A673 (cell line): ENCODE measurements around the gene KRTAP10-11. TPM values are rescaled to one million over a fixed set of nuclear protein-coding genes. Genes with fewer than 3 reads are reported as not detected.

Experiments used
- BruUV-seq: library from RNA; stranded (reverse); fragments of 400-500 nt; replicated peaks from 2 replicates; lab custom pipeline; 2021; lab: Mats Ljungman, UMichigan
- CTCF ChIA-PET: fragments of 300-600 bp; sonication (Branson Sonifier 250); formaldehyde crosslinking; loops from one replicate; lab custom pipeline; 2022; ENCODE audit warnings: antibody characterized with exemption; lab: Charles Lee
- POLR2A ChIA-PET: fragments of 300-600 bp; sonication (Branson Sonifier 250); formaldehyde crosslinking; loops from one replicate; lab custom pipeline; 2022; ENCODE audit warnings: antibody characterized with exemption; ENCODE audit not compliant: low non-redundant PET; lab: Charles Lee
- DNase-seq: peaks from one replicate; pipeline ENCODE4 v3.0.0-alpha.2; 2015; ENCODE audit warnings: low spot score
- H3K27ac ChIP-seq: fragments of 200-600 bp; sonication (generic); 2 replicates; pipeline ENCODE4 v1.5.1; 2016; ENCODE audit warnings: mixed run types, low read depth, mild to moderate bottlenecking, mixed read lengths, antibody characterized with exemption, low read length; ENCODE audit not compliant: poor library complexity, severe bottlenecking
- H3K27me3 ChIP-seq: fragments of 200-600 bp; sonication (generic); replicated peaks from 2 replicates; pipeline ENCODE4 v1.6.1; 2017; ENCODE audit warnings: mixed run types, low read depth, mild to moderate bottlenecking, mixed read lengths, antibody characterized with exemption, low read length; ENCODE audit not compliant: insufficient read depth, poor library complexity
- H3K36me3 ChIP-seq: fragments of 200-600 bp; sonication (generic); 2 replicates; pipeline ENCODE4 v1.6.1; 2016; ENCODE audit warnings: mixed run types, mild to moderate bottlenecking, mixed read lengths, antibody characterized with exemption, low read length; ENCODE audit not compliant: insufficient read depth, poor library complexity, severe bottlenecking
- H3K4me1 ChIP-seq: fragments of 200-600 bp; sonication (generic); 2 replicates; pipeline ENCODE4 v1.6.1; 2017; ENCODE audit warnings: mixed run types, mild to moderate bottlenecking, mixed read lengths, antibody characterized with exemption, low read length; ENCODE audit not compliant: insufficient read depth, poor library complexity, severe bottlenecking
- H3K4me3 ChIP-seq: fragments of 200-600 bp; sonication (generic); 2 replicates; pipeline ENCODE4 v1.5.1; 2016; ENCODE audit warnings: low read depth, mixed run types, mild to moderate bottlenecking, mixed read lengths, low read length; ENCODE audit not compliant: poor library complexity, severe bottlenecking
- H3K9me3 ChIP-seq: fragments of 200-600 bp; sonication (generic); 2 replicates; pipeline ENCODE4 v1.6.1; 2016; ENCODE audit warnings: mixed run types, low read depth, mild to moderate bottlenecking, mixed read lengths, antibody characterized with exemption, low read length; ENCODE audit not compliant: poor library complexity, severe bottlenecking
- CTCF ChIP-seq: fragments of 300-800, 200-600 bp; sonication (generic); conservative IDR thresholded peaks from 2 replicates; pipeline ENCODE4 v1.5.1; 2017; ENCODE audit warnings: low read depth, mild to moderate bottlenecking, antibody characterized with exemption, low read length, moderate library complexity, mixed read lengths
- EZH2 ChIP-seq: fragments of 200-600 bp; sonication (generic); IDR thresholded peaks from 2 replicates; pipeline ENCODE4 v1.6.1; 2017; ENCODE audit warnings: borderline replicate concordance, low read depth, mild to moderate bottlenecking, mixed read lengths, antibody characterized with exemption, low read length; ENCODE audit not compliant: poor library complexity, severe bottlenecking
- intact Hi-C: fragments of 100-400 bp; cut with micrococcal nuclease; formaldehyde crosslinking; loops from one replicate; pipeline ENCODE4 v1.10.0; 2022; ENCODE audit not compliant: unreplicated experiment
- total RNA-seq: library from RNA; stranded (reverse); gene quantifications from 2 replicates; pipeline ENCODE4 v1.2.3, GENCODE V29; 2021

The KRTAP10-11 gene
- total RNA-seq, 1 experiment from 2014 or later, result not detected

GRCh38 chr21:44614961-44615391 is 31.2 kb upstream of the KRTAP10-11 start:
- CTCF ChIA-PET, result no interaction called here
- DNase-seq, result no peak
- H3K4me1 ChIP-seq, result no peaks in the 10 kb centered on the region

GRCh38 chr21:44615466-44615865 is 30.7 kb upstream of the KRTAP10-11 start:
- intact Hi-C loops, result no loop called here
- Histone ChIP-seq H3K27ac (no peak overlapping the region), H3K36me3 (no peaks in the 10 kb centered on the region), H3K4me1 (no peaks in the 10 kb centered on the region), H3K4me3 (no peak overlapping the region), H3K27me3 (no peaks in the 10 kb centered on the region), H3K9me3 (peaks cover 19% of the 10 kb centered on the region)
- ChIA-PET POLR2A (no interaction called here), CTCF (no interaction called here)
- no peak for DNase-seq
- TF ChIP-seq EZH2 (no peak), CTCF (no peak)
- no TSS peak for BruUV-seq

More at GRCh38 chr21:44614961-44615391, 31.2 kb upstream of the KRTAP10-11 start:
- Histone ChIP-seq H3K27ac (no peak overlapping the region), H3K36me3 (no peaks in the 10 kb centered on the region), H3K9me3 (peaks cover 22% of the 10 kb centered on the region), H3K4me3 (no peak overlapping the region), H3K27me3 (no peaks in the 10 kb centered on the region)
- no peak for TF ChIP-seq CTCF
- TF ChIP-seq EZH2, result no peak
- no TSS peak for BruUV-seq
- intact Hi-C loops, result no loop called here
- POLR2A ChIA-PET, result no interaction called here

GRCh38 chr21:44615911-44616590 is 30.2 kb upstream of the KRTAP10-11 start:
- ChIA-PET POLR2A (no interaction called here), CTCF (no interaction called here)
- no peak for DNase-seq
- no TSS peak for BruUV-seq
- peaks cover 16% of the 10 kb centered on the region for H3K9me3 ChIP-seq
- H3K4me3 ChIP-seq, result no peak overlapping the region
- intact Hi-C loops, result no loop called here
- H3K4me1 ChIP-seq, result no peaks in the 10 kb centered on the region
- no peaks in the 10 kb centered on the region for H3K27me3 ChIP-seq
- no peak for TF ChIP-seq CTCF
- H3K36me3 ChIP-seq, result no peaks in the 10 kb centered on the region
- H3K27ac ChIP-seq, result no peak overlapping the region
